Endometrial microvascular endothelial cells (primary cell): ENCODE data around the gene SULF2. TPM values are rescaled to one million over a fixed set of nuclear protein-coding genes. Genes with fewer than 3 reads are reported as not detected.

Source experiments
- in situ Hi-C: cut with HindIII; loops from 2 replicates; pipeline ENCODE4 v1.10.0; 2017; ENCODE audit warnings: low sequenced_read_pairs, low pct_unique_long_range_greater_than_20kb; ENCODE audit errors: inconsistent ontology term
- total RNA-seq: library from RNA; depleted of rRNA; stranded (reverse); fragments of >200 nt; gene quantifications from one replicate; pipeline ENCODE4 v1.2.3, GENCODE V29; 2015; ENCODE audit errors: inconsistent ontology term

The SULF2 gene
- total RNA-seq, 1 donor from 2014 or later: 59.9 TPM

- in situ Hi-C loops: no loop called here
These were observed 78.9 kb downstream of the SULF2 start for GRCh38 chr20:47706345-47706744.

GRCh38 chr20:47705497-47705856, 79.8 kb downstream of the SULF2 start:
- in situ Hi-C loops: no loop called here

DNA sequence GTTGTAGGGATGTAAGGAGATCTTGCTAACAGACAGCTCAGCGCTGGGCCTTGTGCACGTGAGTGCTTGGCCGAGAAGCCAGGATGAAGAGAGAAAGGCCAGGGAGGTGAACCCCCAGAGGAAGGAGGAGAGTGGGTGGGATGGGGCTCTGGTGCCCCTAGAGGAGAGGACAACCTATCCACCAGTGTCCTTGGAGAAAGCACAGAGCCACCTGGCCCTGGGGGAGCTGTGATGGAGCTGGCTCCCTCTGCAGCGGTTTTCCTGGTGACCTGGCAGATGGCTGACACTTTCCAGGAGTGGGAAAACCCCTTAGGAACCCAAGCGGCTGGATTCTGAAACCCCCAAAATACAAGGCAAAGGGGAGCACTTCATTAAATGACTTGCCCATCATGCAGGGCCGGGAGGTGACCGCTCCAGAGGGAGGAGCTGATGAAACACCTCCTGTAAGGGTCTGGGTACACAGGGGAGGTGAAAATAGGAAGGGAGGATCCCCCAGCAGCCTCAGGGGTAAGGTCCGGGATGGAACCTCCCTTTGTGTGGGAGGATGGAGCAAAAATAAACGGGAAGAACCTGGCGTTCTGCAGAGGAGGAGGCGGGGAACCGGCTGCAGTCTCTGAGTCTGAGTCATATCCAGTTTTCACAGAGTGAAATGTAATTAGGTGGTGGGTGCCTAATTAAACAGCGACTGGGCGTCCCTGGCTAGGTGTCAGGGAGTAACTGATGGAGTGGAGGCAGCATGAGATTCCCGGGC, 80.4 kb downstream of the SULF2 start:
- in situ Hi-C loops: no loop called here

GRCh38 chr20:47703748-47704147, 81.5 kb downstream of the SULF2 start:
- in situ Hi-C loops: no loop called here

- in situ Hi-C loops: no loop called here
These were observed 83.7 kb downstream of the SULF2 start for GRCh38 chr20:47701612-47702011.

DNA sequence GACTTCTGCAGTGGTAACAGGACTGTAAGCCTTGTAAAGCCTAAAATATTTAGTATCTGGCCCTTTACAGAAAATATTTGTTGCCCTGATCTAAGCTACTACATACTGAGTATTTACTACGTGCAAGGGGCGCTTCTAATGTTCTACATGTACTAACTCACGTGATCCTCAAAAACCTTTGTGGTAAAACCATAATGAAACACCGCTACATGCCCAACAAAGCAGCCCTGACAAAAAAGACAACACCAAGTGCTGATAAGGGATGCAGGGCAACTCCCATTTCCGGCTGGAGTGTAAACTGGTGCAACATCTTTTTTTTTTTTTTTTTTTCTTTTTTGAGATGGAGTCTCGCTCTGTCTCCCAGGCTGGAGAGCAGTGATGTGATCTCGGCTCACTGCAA, 85.0 kb downstream of the SULF2 start:
- in situ Hi-C loops: no loop called here

- in situ Hi-C loops: loop anchor here (25.0 kb wide), 1 partner anchor 87 kb away; the partner anchor contains the start of gene SULF2
These were observed 85.5 kb downstream of the SULF2 start for GRCh38 chr20:47699818-47700217.

DNA sequence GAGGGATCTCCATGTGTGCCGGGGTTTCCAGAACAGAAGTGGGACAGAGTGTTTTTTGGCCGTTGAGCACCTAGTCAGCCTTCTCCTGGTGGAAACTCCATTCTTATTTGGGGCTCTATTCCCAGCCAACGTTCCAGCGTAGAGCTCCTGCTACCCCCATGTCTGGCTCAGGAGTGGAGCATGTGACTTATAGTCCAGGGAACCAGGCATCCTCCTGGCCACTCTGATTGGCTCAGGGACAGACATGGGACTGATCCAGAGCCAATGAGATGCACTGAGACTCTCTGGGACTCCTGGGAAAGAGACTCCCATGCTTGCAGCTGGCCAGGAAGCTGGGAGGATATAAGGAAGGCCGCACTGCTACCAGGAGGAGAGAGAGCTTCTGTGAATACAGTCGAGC, 87.1 kb downstream of the SULF2 start:
- in situ Hi-C loops: loop anchor here (25.0 kb wide), 1 partner anchor 89 kb away; the partner anchor contains the start of gene SULF2

GRCh38 chr20:47696856-47697255, 88.4 kb downstream of the SULF2 start:
- in situ Hi-C loops: loop anchor here (25.0 kb wide), 1 partner anchor 90 kb away; the partner anchor contains the start of gene SULF2

DNA sequence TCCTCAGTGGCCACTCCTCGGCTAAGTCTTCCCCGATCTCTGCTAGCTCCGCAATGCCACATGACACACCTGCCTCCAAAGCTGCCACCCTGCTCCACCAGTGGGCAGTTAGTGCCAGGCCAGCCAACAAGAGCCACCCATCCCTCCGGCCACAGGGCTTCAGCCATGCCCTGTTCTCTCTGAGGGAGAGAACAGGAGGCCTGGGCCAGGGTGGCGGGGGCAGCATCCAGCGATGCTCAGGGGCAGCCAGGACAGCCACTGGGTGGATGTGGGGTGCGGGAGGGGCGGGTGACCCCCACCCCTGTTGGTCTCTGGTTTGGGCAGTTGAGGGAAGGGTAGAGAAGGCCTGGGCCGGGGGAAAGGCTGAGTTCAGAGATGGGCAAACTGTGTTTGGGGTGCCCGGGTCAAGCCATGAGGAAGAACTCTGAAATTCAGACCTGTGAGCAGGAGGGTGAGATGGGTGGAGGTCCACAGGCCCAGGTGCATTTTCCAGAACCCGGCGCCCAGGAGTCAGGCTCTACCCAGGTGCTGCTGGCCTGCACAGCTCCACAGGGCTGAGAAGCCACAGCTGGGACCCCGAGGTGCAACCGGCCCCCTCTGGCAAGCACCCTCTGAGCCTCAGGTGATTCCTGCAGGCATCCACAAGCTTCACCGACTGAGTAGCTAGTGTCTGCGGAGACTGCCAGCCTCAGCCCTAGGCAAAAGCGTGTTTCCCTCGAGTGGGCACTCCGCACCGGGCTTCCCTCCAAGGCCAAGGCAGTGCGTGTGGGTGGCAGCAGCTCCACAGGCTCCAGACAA, 91.1 kb downstream of the SULF2 start:
- in situ Hi-C loops: loop anchor here (25.0 kb wide), 1 partner anchor 93 kb away; the partner anchor contains the start of gene SULF2

DNA sequence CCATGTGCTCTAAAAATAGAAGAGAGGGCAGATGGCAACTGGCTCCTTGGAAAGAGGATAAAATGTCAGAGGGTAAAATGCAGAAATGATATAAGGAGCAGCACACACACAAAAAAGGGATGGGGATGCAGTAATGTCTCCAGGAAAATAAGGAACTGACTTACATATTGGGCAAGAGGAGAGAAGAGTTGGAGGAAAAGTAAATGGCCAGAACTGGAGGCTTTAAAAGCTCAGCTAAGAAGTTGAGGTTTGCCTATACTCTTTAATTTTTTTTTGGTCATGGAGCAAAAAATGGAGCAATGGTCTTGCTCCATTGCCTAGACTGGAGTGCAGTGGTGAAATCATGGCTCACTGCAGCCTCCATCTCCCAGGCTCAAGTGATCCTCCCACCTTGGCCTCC, 93.7 kb downstream of the SULF2 start:
- in situ Hi-C loops: loop anchor here (25.0 kb wide), 1 partner anchor 96 kb away; the partner anchor contains the start of gene SULF2

- in situ Hi-C loops: loop anchor here (25.0 kb wide), 1 partner anchor 98 kb away; the partner anchor contains the start of gene SULF2
These were observed 95.5 kb downstream of the SULF2 start for GRCh38 chr20:47689731-47690130.

- in situ Hi-C loops: loop anchor here (25.0 kb wide), 1 partner anchor 99 kb away; the partner anchor contains the start of gene SULF2
These were observed 96.6 kb downstream of the SULF2 start for GRCh38 chr20:47688385-47689381.

GRCh38 chr20:47687095-47687987, 97.9 kb downstream of the SULF2 start:
- in situ Hi-C loops: loop anchor here (25.0 kb wide), 1 partner anchor 100 kb away; the partner anchor contains the start of gene SULF2

DNA sequence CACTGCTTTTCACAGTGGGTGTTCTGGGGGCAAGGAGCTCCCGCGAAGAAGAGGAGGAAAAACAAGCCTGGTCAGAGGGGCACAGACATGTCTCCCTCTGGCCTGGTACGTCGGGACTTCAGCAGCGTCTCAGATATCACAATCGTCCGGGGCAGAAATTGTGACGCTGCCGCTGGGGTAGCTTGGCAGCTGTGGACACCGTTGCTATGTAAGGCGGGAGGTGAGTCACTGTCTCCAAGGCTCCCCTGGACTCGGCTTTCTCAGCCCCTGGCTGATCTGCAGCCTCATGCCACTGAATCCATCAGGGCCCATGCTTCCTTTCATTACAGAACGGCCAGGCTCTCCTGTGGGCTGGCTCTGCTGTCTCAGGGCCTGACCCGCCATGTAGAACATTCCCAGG, 98.7 kb downstream of the SULF2 start:
- in situ Hi-C loops: loop anchor here (25.0 kb wide), 1 partner anchor 101 kb away; the partner anchor contains the start of gene SULF2

DNA sequence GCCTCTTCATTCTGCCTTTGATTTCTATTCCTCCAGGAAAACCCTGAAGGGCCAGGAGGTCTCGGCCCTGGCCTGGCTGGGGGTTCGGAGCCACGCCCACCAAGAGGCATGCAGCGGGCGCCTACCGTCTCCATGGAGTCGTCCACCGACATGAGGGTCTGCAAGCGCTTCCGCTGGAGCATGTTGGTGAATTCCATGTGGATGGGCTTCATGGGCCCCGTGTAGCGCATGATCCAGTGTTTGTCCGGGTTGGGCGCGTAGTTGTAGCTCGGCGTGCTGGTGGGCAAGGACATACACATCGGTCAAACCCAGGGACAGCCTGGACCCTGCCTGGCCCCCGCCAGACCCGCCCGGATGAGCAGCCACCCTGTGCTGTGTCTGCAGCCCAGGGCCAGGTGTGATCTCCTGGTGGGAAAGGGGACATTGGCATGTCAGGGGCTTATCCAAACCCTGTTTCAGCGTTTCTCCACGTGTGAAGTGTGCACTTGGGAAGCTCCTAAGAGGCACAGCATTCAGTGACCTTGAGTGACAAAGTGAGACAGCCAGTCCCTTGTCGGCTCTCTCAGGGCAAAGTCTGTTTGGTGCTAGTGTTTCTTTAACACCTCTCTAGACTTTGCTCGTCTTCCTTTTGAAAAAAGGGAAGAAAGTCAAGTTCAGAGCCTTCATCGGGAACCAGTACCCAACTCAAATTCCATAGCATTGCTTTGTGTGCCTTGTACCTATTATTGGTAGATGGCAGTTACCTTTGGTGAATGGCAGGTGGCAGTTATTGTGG, 100.8 kb downstream of the SULF2 start:
- in situ Hi-C loops: loop anchor here (25.0 kb wide), 1 partner anchor 103 kb away; the partner anchor contains the start of gene SULF2

DNA sequence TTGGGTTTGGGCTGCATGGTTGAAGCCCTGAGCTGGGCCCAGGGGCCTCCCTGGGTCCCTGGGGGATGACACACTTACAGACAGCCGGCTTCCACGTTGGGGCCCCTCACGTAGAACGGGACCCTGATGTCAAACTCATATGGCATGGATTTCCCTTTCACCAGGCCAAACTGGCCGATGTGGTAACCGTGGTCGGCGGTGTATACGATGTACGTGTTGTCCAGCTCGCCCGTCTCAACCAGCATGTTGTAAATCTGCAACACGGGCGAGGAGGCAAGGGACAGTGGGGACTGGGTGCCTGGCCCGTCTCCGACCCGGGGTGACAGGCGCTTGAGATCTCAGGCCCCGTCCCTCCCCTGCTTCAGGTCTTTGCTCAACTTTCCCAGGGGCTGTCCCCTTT, 102.4 kb downstream of the SULF2 start:
- in situ Hi-C loops: loop anchor here (25.0 kb wide), 1 partner anchor 104 kb away; the partner anchor contains the start of gene SULF2
